ENCODE measurements around the gene BICRAL.
"Not testable (repeated sequence)": the region's sequence is repeated elsewhere in the genome, so short reads cannot be mapped to it uniquely, and the experiment has no call there.

Gene BICRAL

DNA sequence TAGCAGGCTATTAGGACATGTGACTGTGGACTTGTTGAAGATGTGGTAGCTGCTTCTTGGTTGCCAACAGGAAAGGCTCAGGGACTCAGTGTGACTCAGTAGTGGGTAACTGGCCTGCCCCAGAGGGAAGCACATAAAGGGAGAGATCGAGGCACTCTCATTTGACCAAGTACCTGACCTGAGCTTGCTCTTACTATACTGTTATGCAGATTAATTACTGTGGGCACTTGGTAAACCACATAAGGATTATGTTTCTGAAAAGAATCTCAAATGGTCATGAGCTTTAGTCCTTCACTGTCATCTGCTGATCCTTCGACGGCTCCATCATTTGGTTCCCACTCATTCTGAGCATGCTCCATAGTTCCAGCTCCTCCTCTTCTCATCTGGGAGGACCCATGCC, 49.4 kb downstream of the BICRAL start:
- DNase-seq, result no peak

DNA sequence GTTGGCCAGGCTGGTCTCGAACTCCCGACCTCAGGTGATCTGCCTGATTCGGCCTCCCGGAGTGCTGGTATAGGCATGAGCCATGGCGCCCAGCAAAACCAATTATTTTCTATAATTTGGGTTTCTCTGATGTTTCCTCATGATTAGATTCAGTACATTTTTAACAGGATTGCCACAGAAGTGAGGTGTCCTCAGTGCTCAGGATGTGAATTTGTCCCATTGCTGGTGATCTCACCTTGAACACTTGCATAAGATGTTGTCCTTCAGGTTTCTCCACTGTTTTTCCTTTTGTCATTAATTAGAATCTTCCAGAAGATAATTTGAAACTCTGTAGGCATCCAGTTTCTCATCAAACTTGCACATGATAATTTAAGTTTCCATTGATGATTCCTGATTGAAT, 52.2 kb downstream of the BICRAL start:
- DNase-seq, result no peak

DNA sequence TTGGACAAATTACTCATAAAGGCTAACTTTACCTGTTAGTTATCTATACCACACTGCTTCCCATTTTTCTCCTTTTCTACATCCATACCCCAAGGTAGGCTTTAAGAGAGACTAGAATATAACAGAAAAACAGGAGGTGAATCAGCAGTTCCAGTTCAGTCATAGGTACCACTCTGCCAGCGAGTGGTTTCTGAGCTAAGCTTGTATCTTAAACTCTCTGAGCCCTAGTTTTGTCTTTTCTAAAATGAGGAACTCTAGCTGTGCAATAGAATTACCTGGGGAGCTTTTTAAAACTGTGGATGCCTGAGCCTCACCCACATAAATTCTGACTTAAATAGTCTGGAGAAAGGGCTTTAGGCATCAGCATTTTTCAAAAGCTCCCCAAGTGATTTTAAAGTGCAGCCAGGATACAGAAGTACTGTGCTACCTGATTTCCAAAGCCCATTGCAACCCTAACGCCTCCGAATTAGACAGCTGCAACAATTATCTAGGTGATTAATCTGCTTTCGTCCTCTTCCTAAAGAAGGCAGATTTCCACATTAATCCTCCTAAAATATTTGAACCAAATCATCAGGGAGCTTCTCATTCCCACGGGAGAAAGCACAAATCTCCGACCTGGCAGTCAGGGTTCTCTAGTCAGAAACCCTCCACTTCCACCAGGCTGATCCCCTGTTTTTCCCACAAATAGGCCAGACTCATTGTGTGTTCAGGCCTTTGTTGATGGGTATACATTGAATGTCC, 60.2 kb downstream of the BICRAL start:
- DNase-seq, result no peak

DNA sequence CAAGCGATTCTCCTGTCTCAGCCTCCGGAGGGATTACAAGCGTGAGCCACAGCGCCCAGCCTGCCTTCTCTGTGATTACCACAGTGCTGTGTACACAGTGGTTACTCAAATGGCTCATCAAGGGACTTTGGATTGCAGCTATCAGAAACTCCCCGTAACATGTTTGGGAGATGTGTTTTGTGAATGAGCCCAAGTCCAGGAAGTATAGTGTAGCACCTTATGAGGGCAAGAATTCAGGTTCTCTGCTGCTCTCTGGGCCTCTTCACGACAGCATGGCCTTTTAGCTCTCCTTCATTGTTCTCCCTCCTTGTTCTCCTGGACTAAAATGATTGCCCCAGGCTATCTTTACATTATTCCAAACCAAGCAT, 63.5 kb downstream of the BICRAL start:
- DNase-seq, result no peak

DNA sequence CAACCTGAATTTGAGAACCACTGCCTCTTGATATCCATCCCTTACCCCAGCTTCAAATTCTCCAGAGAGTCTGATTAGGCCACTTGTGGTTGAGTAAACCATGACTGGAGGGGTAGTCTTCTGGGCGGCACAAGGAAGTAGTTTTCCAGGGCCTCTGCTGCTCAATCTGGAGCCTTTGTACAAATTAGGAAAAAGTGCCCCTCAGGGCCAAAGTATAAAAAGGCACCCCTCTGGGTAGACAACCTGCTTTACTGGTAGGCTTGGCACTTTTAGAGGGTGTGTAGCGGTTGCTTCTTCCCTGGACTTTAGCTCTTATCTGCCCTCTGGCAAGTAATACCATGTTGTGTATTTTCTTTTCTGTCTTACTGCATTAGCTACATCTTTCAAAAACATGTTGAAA, 64.7 kb downstream of the BICRAL start:
- no peak for DNase-seq

DNA sequence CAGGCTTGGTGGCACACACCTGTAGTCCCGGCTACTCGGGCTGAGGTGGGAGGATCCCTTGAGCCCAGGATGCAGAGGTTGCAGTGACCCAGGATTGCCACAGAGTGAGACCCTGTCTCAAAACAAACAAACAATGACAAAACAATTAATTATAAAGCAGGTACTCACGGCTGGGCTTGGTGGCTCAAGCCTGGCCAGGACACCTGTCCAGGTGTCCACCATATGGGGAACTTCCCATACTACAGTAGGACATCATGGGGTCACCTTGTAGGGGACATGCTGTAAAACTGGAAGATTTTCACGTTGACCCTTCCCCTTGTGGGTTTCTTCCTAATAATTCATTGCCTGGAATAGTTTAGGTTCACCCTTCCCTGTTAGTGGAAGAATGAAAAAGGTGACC, 66.8 kb downstream of the BICRAL start:
- no peak for DNase-seq

DNA sequence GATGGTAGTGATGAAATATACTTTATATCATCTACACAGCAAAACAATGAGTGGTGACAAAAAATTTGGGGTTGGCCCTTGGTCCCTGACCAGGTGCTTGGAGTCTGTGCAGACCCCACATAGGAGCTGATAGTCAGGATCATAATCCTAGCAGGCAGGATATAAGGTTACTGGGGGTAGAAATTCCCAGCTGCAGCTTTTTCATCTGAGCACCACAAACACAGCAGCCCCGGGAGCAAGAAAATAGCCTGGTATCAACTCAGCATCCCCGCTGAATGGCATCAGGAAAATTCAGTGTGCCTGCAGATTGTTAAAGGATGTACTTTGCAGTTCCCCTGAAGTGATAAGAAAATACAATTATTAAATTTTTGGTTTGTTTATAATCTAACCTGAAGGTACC, 69.7 kb downstream of the BICRAL start:
- DNase-seq, result no peak

DNA sequence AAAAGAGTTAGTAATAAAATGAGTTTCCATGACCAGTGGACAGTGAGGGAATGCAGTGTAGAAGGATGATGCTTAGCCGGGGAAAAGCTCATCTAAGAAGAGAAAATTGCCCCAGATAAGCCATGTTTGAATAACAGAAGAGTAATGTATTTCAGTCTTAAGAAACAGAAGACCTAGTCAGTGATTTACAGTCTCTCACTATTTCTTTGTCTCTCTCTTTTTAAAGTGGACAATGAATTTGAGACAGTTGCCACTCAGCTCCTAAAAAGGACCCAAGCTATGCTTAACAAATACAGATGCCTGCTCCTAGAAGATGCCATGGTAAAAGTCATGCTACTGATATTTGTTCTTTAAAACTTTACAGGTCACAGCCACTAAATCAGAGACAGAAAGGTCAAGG, 78.2 kb downstream of the BICRAL start:
- DNase-seq, result no peak

DNA sequence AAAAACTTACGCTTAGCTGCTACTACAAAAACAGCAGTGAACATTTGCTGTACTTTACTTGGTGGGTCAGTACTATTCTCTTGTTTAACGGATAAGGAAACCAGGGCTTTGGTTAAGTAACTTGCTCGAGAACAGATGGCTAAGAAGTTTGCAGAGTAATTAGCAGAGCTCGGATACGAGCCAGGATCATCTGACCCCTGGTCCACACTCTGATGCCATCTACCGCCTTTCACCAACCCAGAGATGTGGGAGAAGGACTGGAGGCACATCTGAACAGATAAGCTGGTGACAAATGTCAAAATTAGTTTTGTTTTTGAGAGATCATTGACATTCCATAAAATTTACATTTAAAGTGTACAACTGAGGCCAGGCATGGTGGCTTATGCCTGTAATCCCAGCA, 78.6 kb downstream of the BICRAL start:
- DNase-seq, result no peak

DNA sequence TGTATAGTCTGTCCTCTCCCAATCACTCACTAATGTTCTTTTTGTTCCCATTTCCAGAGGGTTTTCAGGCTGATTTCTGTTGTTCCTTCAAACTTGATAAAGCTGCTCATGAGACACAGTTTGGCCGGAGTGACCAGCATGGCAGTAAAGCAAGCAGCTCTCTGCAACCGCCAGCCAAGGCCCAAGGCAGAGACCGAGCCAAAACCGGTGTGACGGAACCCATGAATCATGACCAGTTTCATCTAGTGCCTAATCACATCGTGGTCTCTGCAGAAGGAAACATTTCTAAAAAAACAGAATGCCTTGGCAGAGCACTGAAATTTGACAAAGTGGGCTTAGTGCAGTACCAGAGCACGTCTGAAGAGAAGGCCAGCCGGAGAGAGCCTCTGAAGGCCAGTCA, 82.8 kb downstream of the BICRAL start:
- DNase-seq, result no peak

DNA sequence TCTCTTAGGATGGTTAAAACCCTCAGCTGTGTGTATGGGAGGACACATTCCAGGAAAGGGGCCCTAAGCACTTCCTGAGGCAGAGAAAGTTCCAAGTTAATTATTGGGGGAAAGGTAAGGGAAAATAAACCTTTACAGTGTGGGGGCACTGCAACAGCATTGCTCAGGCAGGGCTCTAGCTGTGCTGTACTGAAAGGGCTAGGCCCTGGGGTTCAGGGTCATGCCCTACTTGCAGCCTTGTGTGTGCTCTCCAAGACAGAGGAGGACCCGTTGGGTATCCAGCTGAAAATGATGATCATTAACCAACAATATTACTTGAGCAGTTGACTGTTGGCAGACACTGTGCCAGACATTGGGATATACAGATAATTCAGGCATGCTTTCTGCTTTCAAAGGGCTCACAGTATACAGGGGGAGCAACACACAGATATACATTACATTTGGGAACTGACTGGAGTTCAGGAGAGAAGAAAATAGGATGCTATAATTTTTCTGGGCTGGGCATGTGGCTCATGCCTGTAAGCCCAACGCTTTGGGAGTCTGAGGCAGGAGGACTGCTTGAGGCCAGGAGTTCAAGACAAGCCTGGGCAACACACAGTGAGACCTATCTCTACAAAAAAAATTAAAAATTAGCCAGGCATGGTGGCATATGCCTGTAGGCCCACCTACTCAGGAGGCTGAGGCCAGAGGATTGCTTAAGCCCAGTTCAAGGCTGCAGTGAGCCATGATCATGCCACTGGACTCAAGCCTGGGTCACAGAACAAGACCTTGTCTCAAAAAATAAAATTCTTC, 88.5 kb downstream of the BICRAL start:
- DNase-seq, result no peak

DNA sequence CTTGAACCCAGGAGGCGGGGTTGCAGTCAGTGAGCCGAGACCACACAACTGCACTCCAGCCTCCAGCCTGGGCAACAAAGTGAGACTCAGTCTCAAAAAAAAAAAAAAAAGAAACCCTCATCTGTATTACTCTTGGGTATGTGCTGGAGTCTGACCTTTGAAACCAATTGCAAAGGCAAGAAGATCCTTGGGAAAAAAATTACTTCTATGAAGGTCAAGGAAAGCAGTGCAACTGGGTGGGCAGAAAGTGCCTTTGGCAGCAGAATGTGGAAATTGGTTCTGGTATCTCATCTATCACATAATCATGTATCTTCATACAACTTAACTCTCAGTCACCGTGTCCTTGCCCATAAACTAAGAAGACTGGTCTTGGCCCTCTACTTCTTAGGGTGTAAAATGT, 89.9 kb downstream of the BICRAL start:
- DNase-seq, result no peak

DNA sequence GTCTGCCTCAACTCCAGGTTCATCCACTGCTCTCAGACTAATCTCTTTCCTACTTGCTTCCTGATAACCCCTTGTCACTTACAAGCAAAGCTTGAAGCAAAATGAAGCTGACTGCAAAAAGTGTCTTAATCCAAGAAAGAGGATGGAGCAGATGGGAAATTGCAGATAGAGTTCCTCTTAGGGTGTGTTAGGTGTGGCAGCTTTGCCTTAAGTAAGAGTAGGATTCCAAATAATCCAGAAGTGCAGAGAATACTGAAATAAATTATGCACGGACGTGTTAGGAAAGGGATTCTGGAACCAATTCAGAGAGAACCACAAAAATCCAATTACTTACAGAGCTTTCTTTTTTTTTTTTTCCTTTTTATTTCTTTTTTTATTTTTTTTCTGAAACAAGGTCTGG, 91.5 kb downstream of the BICRAL start:
- DNase-seq, result no peak

DNA sequence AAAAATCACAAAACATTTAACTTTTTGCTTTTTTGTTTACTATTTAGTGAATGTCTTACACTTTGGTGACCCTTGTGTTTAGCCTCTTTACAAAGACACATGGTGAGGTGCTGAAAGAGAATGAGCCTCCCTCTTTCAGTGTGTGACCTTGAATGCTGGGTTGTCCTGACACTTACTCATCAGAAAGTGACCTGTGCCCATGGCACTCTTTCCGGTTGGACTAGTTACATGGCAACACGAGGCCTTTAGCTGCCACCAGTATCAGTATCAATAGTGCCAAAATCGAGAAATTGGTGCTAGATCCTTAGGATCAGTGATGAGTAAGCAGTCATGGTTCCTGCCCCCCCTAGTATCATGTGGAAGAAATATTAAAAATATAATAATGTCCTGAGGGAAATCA, 95.8 kb downstream of the BICRAL start:
- DNase-seq, result no peak

DNA sequence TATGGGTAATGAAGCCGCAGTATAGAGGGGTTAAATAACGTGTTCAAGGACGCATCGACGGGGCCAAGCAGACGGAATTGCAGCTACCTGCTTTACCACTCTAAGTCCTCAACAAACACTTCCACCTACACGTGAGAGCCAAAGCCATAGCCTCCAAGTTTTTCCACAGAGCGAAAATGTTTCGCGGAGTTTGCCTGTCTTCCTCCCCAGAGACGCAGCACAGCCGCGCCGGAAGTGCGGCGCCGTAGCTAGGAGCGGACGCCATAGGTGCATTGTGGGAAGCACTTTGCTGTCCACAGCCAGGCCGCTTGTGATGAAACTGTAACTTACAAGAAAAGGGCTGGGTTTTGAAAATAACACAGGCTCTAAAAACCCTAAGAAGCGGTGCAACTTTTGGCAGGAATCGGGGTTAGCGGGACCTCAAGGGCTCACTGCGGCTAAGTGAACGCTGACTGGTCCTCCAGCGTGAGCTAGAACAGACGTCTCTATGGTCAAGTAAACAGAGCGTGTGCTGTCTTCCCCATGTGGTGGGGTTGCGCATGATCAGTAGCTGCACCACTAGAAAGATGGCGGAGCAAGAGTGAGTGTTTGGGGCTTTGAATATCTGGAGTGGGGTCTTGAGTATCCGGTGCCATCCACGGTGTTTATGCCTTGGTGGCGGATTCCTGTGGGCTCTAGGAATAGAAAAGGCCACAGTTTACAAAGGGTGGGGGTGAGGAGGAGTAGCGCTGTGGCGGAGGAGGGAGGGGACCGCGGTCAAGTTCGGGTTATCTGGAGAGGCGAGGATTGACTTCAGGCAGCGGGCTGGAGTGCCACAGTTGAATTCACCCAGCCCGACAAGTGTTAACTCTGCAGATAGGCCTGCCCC, 97.8 kb downstream of the BICRAL start, which contains the start of gene RPL7L1:
RPL7L1 (plus strand) TSS at position 245 of the 868 bp plus-strand sequence; CDS start at position 540, 295 bp downstream.
- DNase-seq, result peak; percentile 98

DNA sequence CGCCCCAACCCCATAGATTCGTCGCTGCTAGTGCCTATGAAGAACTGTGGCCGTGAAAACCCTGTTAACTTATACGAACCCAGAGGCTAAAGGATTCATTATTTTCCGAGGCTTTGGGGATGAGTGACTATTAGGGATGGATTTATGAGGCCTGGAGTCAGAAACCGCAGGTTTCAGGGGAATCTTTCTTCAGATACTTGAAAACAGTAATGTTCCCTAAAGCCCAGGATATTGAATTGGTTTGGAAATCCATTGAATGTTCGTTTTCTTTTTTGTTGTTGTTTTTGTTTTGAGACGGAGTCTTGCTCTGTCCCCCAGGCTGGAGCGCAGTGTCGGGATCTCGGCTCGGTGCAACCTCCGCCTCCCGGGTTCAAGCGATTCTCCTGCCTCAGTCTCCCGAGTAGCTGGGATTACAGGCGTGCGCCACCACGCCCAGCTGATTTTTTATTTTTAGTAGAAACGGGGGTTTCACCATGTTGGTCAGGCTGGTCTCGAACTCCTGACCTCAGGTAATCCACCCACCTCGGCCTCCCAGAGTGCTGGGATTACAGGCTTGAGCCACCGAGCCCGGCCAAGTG, 98.5 kb downstream of the BICRAL start:
- not testable (repeated sequence) for DNase-seq

DNA sequence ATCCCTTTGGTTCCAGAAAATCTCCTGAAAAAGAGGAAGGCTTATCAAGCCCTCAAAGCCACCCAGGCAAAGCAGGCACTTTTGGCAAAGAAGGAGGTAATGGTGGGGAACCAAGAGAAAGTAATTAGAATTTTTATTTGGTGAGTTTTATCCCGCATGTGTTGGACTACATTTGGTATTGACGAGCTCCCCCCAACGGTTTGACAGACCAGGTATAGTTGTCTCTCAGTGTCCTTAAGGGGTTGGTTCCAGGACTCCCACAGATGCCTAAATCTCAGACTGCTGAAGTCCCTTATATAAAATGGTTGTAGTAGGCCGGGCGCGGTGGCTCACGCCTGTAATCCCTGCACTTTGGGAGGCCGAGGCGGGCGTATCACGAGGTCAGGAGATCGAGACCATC, 99.0 kb downstream of the BICRAL start:
- not testable (repeated sequence) for DNase-seq

DNA sequence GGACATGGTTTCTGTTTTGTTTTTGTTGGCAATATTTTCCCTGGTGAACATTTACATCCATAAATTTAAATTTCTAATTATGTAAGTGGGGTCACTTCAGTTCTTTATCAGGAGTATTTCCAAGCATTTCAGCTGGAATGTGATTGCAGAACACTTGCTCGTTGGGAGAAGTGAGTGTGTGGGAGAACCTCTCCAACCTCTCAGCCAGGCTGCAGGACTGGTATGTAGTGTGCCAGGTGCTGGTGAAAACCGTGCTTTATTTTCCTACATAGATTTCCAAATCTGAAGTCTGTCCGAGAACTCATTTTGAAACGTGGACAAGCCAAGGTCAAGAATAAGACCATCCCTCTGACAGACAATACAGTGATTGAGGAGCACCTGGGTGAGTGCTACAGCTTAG, 103.8 kb downstream of the BICRAL start:
- no peak for DNase-seq

DNA sequence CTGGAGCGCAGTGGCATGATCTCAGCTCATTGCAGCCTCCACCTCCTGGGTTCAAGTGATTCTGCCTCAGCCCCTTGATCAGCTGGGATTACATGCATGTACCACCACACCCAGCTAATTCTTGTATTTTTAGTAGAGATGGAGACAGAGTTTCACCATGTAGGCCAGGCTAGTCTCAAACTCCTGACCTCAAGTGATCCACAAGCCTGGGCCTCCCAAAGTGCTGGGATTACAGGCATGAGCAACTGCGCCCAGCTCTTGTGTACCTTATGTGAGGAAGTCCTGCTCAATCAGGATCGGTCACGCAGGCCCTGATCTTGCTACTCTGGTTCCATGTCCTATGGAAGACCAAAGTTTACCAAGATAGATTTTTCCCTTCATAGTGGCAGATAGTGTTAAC, 106.3 kb downstream of the BICRAL start:
- DNase-seq, result not testable (repeated sequence)

DNA sequence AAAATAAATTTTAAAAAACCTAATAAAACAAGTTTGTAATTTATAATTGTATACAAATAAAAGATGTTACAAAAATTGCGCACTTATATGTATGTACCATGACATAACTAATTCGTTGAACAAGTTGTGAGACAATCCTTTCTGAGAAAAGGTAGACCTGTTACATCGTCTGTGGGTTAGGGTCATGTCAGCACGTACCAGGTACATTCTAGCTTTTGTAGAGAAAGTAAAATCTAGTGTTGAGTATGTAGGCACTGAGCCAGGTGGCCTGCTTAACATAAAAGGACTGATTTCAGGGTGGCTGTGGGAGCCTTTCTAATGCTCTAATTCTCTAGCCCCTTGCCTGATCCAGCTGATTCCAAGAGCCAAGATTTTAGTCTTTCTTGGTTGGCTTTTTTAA, 108.0 kb downstream of the BICRAL start:
- DNase-seq, result no peak

DNA sequence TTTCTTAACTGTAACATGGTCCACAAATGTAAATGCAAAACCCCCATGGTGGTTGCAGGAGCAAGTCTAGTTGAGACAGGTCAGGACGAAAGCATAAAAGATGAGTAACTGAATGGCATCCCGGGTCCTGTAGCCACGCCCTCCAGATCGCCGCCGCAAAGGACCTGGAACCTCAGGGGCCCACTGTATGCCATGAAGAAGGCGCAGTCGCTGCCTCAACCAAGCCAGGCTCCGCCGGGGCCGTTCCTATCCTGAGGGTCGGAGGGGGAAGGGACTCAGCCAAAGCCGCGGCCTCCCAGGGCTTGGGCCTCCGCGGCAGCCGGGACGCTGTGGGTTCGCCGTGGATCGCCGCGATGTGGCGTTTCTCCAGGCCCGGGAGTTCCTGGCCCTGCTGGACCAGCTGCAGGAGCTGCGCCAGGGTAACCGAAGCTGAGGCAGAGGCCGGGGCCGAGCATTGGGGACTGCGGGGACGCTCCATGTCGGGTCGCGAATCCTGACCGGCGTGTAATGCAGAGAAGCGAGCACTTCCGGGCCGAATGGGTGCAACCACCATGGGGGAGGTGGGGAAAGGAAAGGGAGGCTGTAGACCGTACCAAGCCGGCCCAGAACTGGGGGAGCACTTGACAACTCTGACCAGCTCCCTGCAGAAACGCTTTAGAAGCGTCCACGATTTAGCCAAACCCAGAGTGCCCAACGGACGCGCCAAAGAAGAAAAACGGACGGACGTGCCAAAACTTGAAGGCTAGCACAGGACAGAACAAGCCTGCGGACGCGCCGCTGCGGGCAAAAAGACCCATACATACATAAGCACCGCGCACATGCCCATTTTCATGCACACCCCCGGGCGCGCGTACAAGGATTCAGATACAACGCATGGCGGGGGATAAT, 108.7 kb downstream of the BICRAL start:
- DNase-seq, result peak; percentile 94
